Measurements from ENCODE around the gene ZNF684.

The ZNF684 gene

GRCh38 chr1:40507973-40508372 lies 23.5 kb upstream of the ZNF684 start:
- Histone ChIP-seq H3K9ac (ENCODE audit: low read length) (peak overlapping the region; percentile 84), H3K27ac (ENCODE audit: low read depth, low read length, poor library complexity, severe bottlenecking) (peak overlapping the region; percentile 2), H3K4me2 (ENCODE audit: low read length) (peak overlapping the region; percentile 94), H3F3A (ENCODE audit: insufficient read depth, low read length) (no peaks in the 10 kb centered on the region), H3K4me1 (ENCODE audit: insufficient read depth, low read length, severe bottlenecking) (peaks cover 10% of the 10 kb centered on the region), H3K9me2 (ENCODE audit: low read depth, low read length) (no peaks in the 10 kb centered on the region), H3K36me3 (ENCODE audit: insufficient read depth, low read length) (peaks cover 13% of the 10 kb centered on the region), H3K79me2 (ENCODE audit: insufficient read depth, low read length) (no peaks in the 10 kb centered on the region), H2AFZ (ENCODE audit: low read length) (peak overlapping the region; percentile 84), H3K9me3 (ENCODE audit: low read length) (peaks cover 18% of the 10 kb centered on the region; the same call in 1 of the 2 replicates), H3K4me3 (ENCODE audit: low read depth, low read length, poor library complexity, severe bottlenecking) (peak overlapping the region; percentile 82), H3K27me3 (ENCODE audit: insufficient read depth, low read length) (no peaks in the 10 kb centered on the region), H4K20me1 (ENCODE audit: insufficient read depth, low read length) (no peaks in the 10 kb centered on the region)
- TF ChIP-seq CTCF (IDR thresholded peaks at IDR 0.05; ENCODE audit: low read length) (no peak), EZH2 (IDR thresholded peaks at IDR 0.05; ENCODE audit: borderline replicate concordance, low read length) (no peak)

GRCh38 chr1:40508375-40509341 lies 22.8 kb upstream of the ZNF684 start, which contains the start of gene EXO5:
Gene EXO5 (plus strand): TSS chr1:40508767. CDS start chr1:40514545, 5,778 bp downstream.
- Histone ChIP-seq H3K9me3 (ENCODE audit: low read length) (peaks cover 16% of the 10 kb centered on the region; the same call in 1 of the 2 replicates), H3K79me2 (ENCODE audit: insufficient read depth, low read length) (no peaks in the 10 kb centered on the region), H3K9me2 (ENCODE audit: low read depth, low read length) (no peaks in the 10 kb centered on the region), H2AFZ (ENCODE audit: low read length) (peak within 1 kb of the TSS; percentile 84), H3K4me1 (ENCODE audit: insufficient read depth, low read length, severe bottlenecking) (peaks cover 10% of the 10 kb centered on the region), H3F3A (ENCODE audit: insufficient read depth, low read length) (no peaks in the 10 kb centered on the region), H4K20me1 (ENCODE audit: insufficient read depth, low read length) (no peaks in the 10 kb centered on the region), H3K27me3 (ENCODE audit: insufficient read depth, low read length) (no peaks in the 10 kb centered on the region), H3K4me3 (ENCODE audit: low read depth, low read length, poor library complexity, severe bottlenecking) (peak within 1 kb of the TSS; percentile 82), H3K36me3 (ENCODE audit: insufficient read depth, low read length) (peaks cover 13% of the 10 kb centered on the region), H3K4me2 (ENCODE audit: low read length) (peak within 1 kb of the TSS; percentile 94), H3K27ac (ENCODE audit: low read depth, low read length, poor library complexity, severe bottlenecking) (peak within 1 kb of the TSS; percentile 2), H3K9ac (ENCODE audit: low read length) (peak within 1 kb of the TSS; percentile 84)
- TF ChIP-seq EZH2 (IDR thresholded peaks at IDR 0.05; ENCODE audit: borderline replicate concordance, low read length): no peak
- no peak for TF ChIP-seq CTCF (IDR thresholded peaks at IDR 0.05; ENCODE audit: low read length)

GRCh38 chr1:40519517-40519916 lies 11.9 kb upstream of the ZNF684 start:
- no peak overlapping the region for H2AFZ ChIP-seq (ENCODE audit: low read length)
- no peaks in the 10 kb centered on the region for H3K79me2 ChIP-seq (ENCODE audit: insufficient read depth, low read length)
- H3K4me2 ChIP-seq (ENCODE audit: low read length): no peak overlapping the region
- H3K9ac ChIP-seq (ENCODE audit: low read length): no peak overlapping the region
- H3K27me3 ChIP-seq (ENCODE audit: insufficient read depth, low read length): no peaks in the 10 kb centered on the region
- peaks cover 15% of the 10 kb centered on the region for H3K36me3 ChIP-seq (ENCODE audit: insufficient read depth, low read length)
- H3K4me3 ChIP-seq (ENCODE audit: low read depth, low read length, poor library complexity, severe bottlenecking): no peak overlapping the region
- no peak overlapping the region for H3K27ac ChIP-seq (ENCODE audit: low read depth, low read length, poor library complexity, severe bottlenecking)
- TF ChIP-seq EZH2 (IDR thresholded peaks at IDR 0.05; ENCODE audit: borderline replicate concordance, low read length) (no peak), CTCF (IDR thresholded peaks at IDR 0.05; ENCODE audit: low read length) (no peak)
- no peaks in the 10 kb centered on the region for H3F3A ChIP-seq (ENCODE audit: insufficient read depth, low read length)
- H3K4me1 ChIP-seq (ENCODE audit: insufficient read depth, low read length, severe bottlenecking): no peaks in the 10 kb centered on the region
- H4K20me1 ChIP-seq (ENCODE audit: insufficient read depth, low read length): no peaks in the 10 kb centered on the region
- peaks cover 34% of the 10 kb centered on the region for H3K9me3 ChIP-seq (ENCODE audit: low read length)
- no peaks in the 10 kb centered on the region for H3K9me2 ChIP-seq (ENCODE audit: low read depth, low read length)
